ENCODE results near the gene BBS9.

GRCh38 chr7:33089142-33089541 is 40.2 kb upstream of the BBS9 start:
- TF ChIP-seq POLR2AphosphoS5 (IDR thresholded peaks at IDR 0.05; ENCODE audit: low read depth, low read length) (no peak), TAF1 (IDR thresholded peaks at IDR 0.05; ENCODE audit: borderline replicate concordance, insufficient read depth, low read length) (no peak), SIN3A (IDR thresholded peaks at IDR 0.05; ENCODE audit: borderline replicate concordance, insufficient read depth, low read length) (no peak)
